OCI-M1 (cell line): ENCODE data around the gene HPCA.
A peak's percentile ranks its signal among the peaks of the same experiment; 100 is the strongest.

Experiments
- DNase-seq: peaks from one replicate; lab custom pipeline; 2025; lab: John Stamatoyannopoulos, UW

HPCA gene

GRCh38 chr1:32871364-32872191, 14.7 kb upstream of the HPCA start:
- DNase-seq: no peak

DNA sequence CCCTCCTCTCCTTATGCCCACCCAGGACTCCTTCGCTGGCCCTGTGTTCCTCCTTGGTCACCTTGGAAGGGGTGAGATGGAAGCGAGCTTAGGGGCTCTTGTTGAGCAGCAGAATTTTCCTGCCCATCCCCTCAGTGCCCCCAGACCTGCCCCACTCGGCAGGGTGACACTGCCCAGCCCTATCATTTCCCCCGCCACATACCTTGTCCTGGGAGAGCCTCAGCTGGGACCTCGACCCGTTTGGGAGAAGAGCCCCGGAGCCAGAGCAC, 14.2 kb upstream of the HPCA start:
- DNase-seq: no peak

DNA sequence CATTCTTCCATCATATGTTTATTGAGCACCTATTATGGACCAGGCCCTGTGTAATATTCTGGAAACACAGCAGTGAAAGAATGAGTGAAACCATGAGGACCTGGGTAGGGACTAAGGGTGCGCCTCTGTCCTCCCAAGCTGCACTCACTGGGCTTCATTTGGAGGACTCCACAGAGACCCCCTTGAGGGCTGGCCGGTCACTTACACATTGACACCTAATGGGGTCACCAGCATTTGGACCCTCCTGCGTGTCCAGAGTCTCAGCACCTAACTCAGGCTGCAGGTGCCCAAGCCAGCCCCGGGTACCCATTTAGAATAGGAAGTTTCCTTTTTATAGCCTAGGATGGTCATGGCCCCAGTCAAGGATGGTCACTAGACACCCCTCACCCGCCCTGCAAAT, 12.8 kb upstream of the HPCA start:
- no peak for DNase-seq

- DNase-seq: no peak
These were observed 11.2 kb upstream of the HPCA start for GRCh38 chr1:32874860-32875752.

DNA sequence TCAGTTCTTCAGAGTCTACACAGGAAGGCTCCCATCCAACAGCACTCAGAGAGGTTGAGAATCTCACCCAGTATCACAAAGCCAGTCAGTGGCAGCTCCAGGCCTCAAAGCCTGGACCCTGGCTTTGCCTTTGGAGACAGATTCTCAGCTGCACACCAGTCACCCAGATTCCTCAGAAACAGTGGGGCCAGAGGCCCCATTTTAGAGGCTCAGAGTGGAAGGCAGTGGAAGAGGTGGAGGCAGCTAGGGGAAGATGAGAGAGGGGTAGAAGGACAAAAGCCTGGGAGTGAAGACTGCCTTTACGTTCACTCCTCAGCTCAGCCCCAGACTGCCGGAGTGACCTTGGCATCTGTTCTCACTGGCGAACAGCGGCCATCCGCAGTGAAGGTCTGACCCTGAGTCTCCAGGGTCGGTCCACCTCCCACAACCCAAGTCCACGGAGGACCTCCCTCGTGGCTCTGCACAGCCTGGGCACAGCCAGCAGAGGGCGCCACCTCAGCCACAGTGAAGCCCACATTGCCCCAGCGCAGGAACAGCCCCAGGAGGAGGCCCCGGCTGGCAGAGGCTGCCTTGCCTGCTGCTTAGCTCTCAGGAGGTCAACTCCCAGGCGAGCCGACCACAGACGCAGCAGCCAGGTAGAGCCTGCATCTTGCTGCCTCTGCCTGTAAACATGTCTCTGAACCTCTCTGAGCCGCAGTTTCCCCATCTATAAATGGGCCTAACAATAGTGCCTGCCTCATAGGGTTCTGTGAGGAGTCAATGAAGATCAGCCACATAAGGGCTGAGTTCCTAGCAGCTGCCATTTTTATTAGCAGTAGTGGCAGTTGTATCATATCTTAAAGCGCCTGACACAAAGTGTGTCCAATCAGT, 9.7 kb upstream of the HPCA start:
- peak; percentile 69 for DNase-seq

- no peak for DNase-seq
These were observed 8.8 kb upstream of the HPCA start for GRCh38 chr1:32877211-32878110.

- DNase-seq: no peak
These were observed 8.1 kb upstream of the HPCA start for GRCh38 chr1:32878183-32878582.

DNA sequence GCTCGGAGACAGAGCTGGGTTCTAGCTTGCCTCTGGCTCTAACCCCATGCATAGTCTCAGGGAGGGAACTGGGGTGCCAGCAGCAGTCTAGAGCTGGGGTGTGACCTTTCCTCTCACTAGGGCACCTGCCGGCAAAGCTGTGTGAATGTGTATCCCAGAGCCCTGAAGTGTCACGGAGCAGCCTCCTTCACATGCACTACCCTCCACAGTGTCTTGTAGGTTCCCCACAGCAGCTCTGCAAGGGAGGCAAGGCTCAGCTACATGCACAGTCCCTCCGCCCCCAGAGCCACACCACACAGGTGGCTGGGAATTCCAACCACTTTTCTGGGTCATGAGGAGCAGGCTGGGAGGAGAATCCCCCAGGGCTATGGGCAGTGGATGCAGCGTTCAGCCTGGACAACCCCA, 7.7 kb upstream of the HPCA start:
- no peak for DNase-seq

- DNase-seq: no peak
These were observed 5.0 kb upstream of the HPCA start for GRCh38 chr1:32881291-32881690.

- no peak for DNase-seq
These were observed 4.1 kb upstream of the HPCA start for GRCh38 chr1:32881871-32882850.

DNA sequence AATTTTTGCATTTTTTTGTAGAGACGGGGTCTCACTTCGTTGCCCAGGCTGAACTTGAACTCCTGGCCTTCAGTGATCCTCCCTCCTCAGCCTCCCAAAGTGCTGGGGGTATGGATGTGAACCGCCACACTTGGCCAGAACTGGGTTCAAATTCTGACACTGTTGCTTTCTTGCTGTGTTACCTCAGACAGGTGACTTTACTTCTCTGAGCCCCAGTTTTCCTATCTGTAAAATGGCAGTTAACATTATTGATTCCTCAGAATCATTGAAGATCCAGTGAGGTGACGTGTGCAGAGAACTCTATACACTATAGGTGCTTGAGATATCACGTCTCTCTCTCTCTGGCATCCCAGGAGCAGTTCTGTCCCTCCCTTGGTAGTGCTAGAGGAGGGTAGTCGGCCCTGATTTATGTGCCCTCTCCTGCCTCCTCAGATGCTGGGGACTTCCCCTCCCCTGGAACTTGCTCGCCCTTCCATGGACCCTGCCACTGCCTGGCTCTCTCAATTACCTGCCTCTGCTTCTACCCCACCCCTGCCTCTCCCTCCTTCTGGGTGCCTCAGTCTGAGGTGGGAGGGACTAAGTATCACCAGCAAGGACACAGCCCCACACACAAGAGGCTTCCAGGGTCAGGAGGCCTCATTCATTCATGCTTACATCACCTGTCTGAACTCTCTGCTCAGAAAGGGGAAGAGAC, 2.8 kb upstream of the HPCA start:
- DNase-seq: no peak

DNA sequence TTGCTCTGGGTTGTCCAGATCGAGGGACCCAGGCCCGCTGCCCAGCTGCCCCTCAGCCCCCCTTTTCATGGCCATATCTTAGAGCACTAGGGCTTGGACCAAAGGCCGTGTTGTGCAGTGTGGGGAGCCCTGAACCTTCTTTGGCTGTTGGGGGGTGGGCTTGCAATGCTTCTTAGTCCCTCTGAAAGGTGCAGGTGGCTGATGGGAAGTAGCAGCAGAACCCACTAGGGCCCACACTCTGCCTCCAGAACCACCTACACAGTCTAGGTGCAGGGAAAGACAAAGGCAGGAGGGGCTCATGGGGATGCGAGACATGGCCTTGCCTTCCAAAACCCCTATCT, 2.3 kb upstream of the HPCA start:
- no peak for DNase-seq

DNA sequence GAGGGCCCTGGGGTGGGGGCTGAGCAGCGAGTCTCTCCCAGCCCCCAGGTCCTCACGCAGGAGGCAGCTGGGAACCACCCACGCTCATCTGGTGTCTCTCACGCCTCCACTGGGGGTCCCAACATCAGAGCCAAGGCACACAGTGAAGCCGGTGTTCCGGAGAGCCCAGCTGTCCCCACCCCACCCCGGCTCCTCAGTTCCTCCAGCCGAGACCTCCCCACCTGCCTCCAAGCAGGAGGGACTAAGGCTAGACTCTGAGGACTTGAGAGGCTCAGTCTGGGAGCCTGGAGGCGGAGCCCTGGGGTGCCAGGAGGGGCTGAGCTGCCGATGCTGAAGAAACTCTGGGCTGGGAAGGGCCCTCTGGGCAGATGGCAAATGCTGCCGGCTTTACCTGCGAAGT, 1.6 kb upstream of the HPCA start:
- DNase-seq: no peak

DNA sequence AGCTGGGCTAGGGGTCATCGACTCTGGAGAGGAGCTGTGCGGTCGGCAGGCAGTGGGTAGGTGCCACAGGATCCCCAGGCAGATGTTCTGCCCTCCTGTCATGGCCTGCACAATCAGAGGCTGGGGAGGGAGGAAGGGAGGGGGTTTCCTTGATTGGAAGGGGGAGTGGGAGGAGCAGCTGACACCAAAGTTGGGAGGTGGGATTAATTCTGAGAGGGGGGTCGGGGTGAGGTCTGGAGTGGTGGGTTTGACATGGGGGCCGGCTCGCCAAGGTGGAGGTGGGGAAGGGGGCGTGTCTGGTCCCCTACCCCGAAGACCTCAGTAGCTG, 651 bp upstream of the HPCA start:
- no peak for DNase-seq

DNA sequence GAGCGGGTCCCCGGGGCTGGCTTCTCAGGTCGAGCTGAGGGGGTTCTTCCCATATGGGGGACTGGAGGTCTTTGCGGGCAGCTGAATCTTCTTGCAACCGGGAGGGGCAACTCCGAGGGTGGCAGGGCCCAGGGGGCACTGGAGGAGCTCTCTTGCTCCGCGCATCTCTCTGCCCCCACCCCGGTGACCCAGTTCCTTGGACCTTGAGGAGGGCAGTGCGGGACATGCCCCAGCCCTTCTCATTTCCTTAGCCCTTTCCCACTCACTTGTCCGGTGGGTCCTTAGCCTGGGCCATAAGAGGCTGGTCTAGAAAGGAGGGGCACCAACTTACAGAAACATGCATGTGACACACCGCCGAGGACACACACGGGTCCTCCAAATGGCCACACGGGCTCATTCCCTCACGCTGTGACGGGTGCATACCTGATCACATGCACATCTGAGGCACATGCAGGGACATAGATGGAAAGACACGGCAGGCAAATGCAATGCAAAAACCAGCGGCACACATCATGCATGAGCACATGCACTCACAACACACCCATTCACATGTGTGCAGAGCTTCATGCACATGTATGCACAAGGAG, 630 bp downstream of the HPCA start:
- DNase-seq: no peak

- no peak for DNase-seq
These were observed 1.3 kb downstream of the HPCA start for GRCh38 chr1:32887623-32888022.

DNA sequence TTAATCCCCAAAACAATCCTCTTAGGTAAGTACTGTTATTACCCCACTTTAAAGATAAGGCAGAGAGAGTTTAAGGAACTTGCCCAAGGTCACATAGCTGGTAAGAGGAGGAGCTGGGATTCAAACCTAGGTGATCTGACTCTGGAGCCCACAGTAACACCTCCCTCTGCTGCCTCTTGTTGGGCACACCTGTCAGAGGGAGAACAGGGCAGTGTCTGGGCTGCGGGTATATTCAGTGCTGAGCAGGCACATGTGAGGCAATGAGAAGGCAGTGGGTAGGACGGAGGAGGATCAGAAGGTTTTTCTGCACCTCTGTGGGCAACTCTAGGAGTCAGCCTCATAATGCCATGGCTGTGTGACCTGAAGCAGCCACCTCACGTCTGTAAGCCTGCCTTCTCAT, 1.8 kb downstream of the HPCA start:
- no peak for DNase-seq

GRCh38 chr1:32888677-32889420, 2.6 kb downstream of the HPCA start:
- DNase-seq: no peak
